Coronary artery (tissue), 2 donors: ENCODE measurements around the gene PPL.

Experiments
- DNase-seq: peaks from one replicate; pipeline ENCODE4 v3.0.0-alpha.2; 2017; ENCODE audit warnings: low spot score
- H3K27ac ChIP-seq, 2 donors: fragments of 200-600 bp; sonication (generic); one replicate each; pipeline ENCODE4 v1.5.1; 2016 to 2019
- H3K4me3 ChIP-seq: fragments of 200-600 bp; sonication (generic); 2 replicates; pipeline ENCODE4 v1.5.1; 2016; ENCODE audit warnings: mild to moderate bottlenecking, moderate library complexity
- TF ChIP-seq, protein P1 (sequence below): fragments of 200-600 bp; sonication (generic); IDR thresholded peaks from one replicate; pipeline ENCODE4 v1.5.1; 2019; ENCODE audit warnings: antibody characterized with exemption

The PPL gene, protein sequence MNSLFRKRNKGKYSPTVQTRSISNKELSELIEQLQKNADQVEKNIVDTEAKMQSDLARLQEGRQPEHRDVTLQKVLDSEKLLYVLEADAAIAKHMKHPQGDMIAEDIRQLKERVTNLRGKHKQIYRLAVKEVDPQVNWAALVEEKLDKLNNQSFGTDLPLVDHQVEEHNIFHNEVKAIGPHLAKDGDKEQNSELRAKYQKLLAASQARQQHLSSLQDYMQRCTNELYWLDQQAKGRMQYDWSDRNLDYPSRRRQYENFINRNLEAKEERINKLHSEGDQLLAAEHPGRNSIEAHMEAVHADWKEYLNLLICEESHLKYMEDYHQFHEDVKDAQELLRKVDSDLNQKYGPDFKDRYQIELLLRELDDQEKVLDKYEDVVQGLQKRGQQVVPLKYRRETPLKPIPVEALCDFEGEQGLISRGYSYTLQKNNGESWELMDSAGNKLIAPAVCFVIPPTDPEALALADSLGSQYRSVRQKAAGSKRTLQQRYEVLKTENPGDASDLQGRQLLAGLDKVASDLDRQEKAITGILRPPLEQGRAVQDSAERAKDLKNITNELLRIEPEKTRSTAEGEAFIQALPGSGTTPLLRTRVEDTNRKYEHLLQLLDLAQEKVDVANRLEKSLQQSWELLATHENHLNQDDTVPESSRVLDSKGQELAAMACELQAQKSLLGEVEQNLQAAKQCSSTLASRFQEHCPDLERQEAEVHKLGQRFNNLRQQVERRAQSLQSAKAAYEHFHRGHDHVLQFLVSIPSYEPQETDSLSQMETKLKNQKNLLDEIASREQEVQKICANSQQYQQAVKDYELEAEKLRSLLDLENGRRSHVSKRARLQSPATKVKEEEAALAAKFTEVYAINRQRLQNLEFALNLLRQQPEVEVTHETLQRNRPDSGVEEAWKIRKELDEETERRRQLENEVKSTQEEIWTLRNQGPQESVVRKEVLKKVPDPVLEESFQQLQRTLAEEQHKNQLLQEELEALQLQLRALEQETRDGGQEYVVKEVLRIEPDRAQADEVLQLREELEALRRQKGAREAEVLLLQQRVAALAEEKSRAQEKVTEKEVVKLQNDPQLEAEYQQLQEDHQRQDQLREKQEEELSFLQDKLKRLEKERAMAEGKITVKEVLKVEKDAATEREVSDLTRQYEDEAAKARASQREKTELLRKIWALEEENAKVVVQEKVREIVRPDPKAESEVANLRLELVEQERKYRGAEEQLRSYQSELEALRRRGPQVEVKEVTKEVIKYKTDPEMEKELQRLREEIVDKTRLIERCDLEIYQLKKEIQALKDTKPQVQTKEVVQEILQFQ (N-terminal part only)

DNA sequence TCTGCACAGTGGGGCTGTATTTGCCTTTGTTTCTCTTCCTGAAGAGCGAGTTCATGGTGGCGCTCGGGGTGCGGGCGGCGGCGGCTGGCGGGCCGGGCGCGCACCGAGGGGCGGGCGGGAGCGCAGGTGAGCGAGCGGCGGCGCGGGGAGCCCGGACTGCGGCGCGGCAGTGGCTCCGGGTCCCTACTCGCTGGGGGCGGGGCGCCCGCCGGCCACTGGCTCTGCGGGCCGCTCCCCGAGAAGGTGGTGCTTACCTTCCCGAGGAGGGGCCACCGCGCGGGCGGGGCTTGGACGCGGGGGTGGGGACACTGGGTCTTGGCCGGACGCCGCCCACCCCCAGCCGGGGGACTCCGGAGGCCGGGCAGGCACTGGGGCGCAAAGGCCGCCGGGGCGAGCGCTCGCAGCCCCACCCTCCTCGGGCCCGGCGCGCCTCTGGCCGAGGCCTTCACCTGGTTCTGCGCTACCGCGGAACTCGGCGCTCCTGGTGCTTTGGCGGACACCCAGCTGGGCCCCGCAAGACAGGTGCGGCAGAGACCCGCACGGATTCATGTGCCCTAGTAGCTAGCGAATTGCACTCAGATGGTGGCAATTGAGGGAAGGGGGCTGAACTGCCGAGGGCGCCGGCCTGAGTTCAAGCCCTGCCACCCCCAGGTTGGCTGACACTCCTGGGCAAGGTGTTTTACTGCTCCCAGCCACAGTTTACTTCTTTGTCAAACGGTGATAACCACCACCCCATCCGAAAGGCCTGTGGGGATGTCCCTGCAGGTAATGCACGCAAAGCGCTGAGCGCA lies at the start of gene PPL:
TSS of gene PPL (minus strand) at position 158 of the 791 bp plus-strand sequence. CDS start at position 55, 103 bp downstream.
- peak within 1 kb of the TSS; percentile 22 to 61 for H3K27ac ChIP-seq
- TF ChIP-seq, protein P1, sequence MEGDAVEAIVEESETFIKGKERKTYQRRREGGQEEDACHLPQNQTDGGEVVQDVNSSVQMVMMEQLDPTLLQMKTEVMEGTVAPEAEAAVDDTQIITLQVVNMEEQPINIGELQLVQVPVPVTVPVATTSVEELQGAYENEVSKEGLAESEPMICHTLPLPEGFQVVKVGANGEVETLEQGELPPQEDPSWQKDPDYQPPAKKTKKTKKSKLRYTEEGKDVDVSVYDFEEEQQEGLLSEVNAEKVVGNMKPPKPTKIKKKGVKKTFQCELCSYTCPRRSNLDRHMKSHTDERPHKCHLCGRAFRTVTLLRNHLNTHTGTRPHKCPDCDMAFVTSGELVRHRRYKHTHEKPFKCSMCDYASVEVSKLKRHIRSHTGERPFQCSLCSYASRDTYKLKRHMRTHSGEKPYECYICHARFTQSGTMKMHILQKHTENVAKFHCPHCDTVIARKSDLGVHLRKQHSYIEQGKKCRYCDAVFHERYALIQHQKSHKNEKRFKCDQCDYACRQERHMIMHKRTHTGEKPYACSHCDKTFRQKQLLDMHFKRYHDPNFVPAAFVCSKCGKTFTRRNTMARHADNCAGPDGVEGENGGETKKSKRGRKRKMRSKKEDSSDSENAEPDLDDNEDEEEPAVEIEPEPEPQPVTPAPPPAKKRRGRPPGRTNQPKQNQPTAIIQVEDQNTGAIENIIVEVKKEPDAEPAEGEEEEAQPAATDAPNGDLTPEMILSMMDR = no peak
- peak within 1 kb of the TSS; percentile 73 for H3K4me3 ChIP-seq
- DNase-seq = no peak

DNA sequence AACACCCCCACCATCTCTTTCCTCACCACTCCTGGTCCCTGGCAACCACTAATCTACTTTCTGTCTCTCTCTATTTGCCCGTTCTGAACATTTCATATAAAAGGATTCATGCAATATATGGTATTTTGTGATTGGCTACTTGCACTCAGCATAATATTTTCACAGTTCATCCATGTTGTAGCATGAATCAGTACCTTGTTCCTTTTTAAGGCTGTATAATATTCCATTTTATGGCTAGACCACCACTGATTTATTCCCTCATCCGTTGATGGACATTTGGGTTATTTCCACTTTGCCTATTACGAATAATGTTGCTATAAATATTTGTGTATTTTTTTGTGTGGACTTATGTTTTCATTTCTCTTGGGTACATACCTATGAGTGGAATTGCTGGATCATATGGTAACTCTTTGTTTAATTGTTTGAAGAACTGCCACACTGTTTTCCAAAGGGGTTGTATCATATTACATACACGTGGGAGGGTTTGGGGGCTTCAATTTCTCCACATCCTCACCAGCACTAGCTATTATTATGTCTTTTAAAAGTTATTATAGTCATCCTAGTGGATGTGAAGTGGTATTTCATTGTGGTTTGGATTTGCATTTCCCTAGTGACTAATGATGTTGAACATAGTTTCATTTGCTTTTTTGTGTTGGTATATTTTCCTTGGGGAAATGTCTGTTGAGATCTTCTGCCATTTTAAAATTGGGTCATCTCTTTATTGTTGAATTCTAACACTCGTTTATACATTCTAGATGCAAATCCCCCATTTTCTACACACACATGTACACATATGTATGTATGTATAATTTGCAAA lies 47.4 kb upstream of the PPL start:
- Histone ChIP-seq H3K4me3 (no peak overlapping the region), H3K27ac (no peak overlapping the region)
- no peak for DNase-seq
- TF ChIP-seq, protein P1 = no peak

- DNase-seq = no peak
- TF ChIP-seq, protein P1 = no peak
- H3K4me3 ChIP-seq = no peak overlapping the region
- H3K27ac ChIP-seq = no peak overlapping the region
Observed at GRCh38 chr16:4982056-4982867, 45.3 kb upstream of the PPL start.

DNA sequence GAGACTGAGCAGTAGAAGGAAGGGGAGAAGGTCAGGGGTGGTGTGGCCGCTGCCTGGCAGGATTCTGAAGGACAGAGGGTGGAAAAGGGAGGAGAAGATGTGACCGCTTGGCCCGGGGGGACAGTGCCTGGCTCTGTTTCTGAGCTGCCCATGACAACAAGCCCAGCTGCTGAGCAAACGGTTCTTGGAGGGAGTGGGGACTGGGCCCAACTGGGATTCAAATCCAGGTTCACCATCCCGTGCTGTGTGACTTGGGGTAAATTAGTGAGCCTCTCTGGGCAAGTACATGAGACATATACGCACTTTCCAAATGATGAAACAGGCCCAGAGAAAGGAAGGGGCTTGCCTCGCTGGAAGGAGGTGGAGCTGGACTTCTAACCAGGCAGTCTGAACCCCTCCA lies 44.5 kb upstream of the PPL start:
- no peak for DNase-seq
- no peak overlapping the region for H3K27ac ChIP-seq
- TF ChIP-seq, protein P1 = no peak
- H3K4me3 ChIP-seq = no peak overlapping the region

- TF ChIP-seq, protein P1 = no peak
- no peak overlapping the region for H3K4me3 ChIP-seq
- no peak for DNase-seq
- no peak overlapping the region for H3K27ac ChIP-seq
Observed at GRCh38 chr16:4980691-4981090, 43.7 kb upstream of the PPL start.
